HG02759 (cell line): ENCODE results near the gene RDM1.
"Not testable (repeated sequence)": the region's sequence is repeated elsewhere in the genome, so short reads cannot be mapped to it uniquely, and the experiment has no call there.

ENCODE experiments used
- ATAC-seq: cut with Tn5 transposase; IDR thresholded peaks from one replicate; pipeline ENCODE4 v1.9.1; 2021; ENCODE audit warnings: mild to moderate bottlenecking, moderate library complexity; ENCODE audit not compliant: unreplicated experiment

RDM1 gene

DNA sequence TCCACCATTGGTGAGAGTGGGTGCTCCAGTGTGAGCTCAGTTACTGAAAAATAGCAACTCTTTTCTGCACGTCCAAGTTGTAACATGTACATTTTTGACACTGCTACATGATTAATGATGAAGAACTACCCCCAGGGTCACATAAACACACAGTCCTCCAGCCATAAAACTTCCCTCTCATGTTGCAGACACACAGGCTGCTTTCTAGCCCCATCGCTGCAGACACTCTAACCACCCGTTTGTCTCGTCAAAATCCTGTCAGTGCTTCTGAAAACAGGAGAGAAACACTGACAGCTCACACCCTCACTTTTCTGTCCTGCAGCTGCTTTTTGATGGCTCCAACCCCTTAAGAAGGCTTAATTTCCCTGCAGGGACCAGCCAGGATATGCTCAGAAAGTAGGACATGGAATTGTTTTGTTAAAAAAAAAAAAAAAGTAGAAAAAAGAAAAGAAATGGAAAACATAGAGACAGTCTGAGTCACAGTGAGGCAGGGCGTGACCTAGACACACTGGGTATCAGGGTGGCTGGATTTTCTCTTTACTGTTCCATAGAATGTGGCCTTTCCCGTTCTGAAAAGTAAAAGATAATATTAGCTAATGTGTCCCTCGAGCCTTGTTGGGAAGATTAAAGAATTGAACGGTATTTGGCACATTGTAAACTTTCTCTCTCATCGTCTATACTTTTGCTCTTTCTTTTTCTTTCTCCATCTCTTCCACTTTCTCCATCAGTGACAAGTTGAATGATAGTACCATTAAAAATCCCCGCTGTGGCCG lies 29.7 kb downstream of the RDM1 start:
- ATAC-seq, result no peak

DNA sequence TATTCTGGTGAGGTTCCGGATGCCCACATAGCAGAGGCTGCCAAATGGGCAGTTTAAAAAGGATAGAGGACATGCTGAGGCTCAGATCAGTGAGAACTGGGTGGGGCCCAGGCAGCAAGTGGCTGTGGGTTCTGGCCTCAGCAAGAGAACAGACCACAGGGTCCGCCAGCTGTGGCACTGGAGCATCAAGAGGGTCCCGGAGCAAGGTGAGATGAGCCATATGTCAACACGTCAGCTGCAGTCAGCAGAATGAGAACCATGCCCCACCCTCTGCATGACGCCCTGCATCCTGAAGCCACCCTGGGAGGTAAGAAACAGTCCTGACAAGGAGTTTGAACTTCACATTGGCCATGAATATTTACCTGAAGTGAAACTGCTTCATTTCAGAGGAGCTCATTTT lies 30.3 kb downstream of the RDM1 start:
- ATAC-seq, result no peak

DNA sequence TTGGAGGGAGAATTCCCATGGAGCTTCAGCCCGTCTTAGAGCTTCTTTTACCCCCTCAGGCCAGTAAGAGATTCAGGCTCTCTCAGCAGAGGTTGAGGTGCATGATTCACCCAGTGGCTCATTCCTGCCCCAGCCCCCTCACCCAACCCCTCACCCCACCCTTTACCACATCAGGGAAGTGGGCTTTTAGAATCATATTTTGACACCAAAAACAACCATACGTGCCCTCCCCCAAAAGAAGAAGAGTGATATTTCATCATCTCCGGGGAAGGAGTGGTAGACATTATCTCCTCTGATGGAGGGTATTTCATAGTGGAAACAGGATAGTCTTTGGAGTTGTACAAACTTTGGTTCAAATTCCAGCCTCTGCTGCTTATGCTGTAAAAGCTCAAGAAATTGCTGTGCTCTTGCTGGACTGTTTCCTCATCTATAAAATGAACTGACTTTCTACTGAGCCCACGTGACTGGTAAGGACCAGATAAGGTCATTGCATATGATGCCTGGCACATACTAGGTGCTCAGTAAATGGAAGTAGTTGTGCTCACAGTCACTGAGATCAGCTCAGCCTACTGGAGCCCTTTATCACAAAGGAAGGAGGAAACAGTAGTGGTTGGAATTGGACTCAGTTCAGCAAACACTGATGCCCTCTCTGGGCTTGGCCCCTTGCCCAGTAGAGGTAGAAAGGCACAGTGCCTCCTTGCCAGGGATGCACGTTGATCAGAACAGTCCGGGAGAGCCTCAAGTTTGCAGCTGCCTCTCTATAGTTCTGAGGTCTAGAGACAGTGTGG lies 32.1 kb downstream of the RDM1 start:
- ATAC-seq, result no peak

DNA sequence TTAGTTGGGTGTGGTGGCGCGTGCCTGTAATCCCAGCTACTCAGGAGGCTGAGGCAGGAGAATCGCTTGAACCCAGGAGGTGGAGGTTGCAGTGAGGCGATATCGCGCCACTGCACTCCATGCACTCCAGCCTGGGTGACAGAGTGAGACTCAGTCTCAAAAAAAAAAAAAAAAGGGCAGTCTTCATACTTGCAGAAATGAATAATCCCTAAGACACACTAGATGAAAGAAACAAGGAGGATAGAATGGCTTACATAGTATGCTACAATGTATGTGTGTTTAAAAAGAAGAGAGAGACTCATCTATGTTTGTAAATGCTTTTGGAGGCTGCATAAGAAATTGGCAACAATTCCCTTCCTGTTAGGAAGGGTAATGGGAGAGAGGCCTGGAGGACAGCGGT lies 32.8 kb downstream of the RDM1 start:
- ATAC-seq, result not testable (repeated sequence)

DNA sequence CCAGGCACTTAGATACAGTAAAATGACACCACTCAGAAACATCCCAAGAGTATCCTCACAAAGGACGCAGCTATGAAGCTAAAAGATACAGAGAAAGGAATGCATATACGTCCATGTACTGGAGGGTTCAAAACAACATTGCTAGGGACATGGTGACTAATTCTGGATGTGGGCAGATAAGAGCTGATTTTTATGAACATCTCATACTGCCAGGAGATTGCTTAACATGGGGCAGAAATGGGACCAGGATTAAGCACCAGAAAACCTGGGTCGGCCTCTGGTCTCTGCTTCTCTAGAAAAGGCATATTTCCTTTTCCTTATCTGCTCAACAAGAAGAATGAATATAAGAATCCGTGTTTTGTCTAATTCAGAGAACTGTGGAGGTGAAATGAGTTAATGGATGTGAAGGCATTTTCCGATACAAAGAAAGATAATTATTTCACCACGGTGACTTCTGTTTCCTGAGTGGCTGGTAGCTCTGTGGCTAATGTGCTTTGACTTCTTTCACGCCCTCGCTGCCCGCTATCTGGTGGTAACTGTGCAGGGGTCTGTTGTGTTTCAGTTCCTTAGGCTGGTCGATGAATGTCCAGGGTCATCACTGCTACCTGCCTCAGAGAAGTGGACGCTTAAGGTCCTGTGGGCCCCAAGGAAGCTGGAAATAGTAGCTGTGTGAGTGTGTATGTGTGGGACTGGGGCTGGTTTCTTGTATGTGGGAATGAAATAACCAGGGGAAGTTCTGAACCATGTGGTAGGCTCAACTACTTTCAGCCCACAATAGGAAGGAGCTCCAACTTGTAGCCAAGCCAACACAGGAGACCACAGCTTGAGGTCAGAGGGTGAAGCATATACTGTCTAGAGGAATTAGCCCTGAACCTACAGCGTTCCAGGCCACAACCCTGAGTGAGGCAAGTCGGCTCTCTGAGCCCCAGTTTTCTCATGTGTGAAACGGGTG lies 34.7 kb downstream of the RDM1 start:
- peak; percentile 45 for ATAC-seq

DNA sequence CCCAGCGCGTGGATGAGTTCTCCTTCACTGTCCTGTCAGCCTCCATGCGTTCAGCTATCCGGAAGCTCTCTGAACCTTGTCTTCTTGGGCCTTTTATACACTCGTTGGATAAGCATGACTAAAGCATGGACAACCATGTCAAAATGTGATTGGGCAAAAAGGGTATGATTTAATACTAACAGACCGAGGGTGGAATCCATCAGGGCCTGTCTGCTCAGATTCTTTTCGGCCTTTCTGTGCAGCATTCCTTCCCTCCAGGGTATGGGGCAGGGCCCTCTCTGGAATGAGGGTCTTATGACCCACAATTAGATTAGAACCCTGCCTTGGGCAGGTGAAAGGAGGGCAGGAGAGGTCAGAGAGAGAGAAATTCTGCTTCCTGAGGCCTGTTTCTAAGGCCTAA lies 36.4 kb downstream of the RDM1 start:
- no peak for ATAC-seq

DNA sequence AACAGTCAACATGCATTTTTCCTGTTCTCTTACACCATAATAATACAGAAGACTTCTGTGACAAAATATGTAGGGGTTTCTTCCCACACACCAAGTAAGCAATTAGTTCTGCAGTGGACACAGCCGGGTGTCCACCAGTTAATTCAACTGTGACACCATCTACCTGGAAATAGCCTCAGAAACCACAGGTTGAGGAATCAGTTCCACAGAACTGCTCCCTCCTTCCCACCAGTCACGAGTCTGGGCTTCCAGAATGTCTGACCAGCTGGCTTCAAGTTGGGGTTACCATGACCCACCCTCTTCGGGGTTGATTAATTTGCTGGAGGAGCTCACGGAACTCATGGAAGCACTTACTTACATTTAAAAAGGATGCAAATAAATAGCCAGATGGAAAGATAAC lies 36.8 kb downstream of the RDM1 start:
- no peak for ATAC-seq

DNA sequence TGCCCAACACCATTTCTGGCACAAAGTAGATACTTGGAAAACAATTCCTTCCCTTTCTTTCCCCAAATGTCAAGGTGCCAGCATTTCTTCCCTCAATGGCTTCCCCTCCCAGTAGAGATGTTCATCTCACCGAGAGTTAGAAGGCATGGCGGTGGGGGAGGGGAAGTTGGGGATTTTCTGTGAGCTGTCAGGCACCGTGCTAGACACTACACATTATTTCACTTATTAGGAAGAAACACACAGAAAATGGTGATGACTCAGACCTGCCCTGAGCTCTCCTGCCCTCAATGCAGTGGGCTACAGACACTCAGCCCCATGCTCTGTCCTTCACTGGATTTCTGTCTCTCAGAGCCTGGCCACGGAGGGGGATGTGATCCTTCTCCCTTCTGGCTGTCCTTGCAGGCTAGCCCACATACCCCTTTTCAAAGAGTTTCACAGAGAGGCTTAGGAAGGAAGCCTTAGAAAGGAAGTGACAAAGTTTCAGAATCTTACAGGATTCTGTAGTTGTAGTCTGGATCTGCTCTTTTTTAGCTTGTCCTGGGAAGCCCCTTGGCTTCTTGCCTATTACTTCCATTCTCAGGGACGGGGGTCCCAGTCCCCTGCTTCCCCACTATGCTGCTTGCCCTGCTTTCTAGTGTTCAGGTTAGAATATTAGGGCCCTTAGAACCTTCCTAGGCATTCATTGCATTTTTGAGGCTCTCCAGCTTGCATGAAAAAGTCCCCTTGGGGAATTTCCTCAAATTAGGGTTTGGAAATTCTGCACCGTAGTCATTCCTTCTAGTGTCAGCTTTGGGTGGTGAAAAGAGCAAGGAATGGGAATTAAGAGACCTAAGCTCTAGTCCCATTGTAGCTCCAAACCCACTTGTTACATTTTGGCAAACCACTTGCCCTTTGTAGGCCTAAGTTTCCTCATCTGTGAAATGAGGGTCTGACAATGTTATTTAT lies 38.2 kb downstream of the RDM1 start:
- peak; percentile 49 for ATAC-seq

DNA sequence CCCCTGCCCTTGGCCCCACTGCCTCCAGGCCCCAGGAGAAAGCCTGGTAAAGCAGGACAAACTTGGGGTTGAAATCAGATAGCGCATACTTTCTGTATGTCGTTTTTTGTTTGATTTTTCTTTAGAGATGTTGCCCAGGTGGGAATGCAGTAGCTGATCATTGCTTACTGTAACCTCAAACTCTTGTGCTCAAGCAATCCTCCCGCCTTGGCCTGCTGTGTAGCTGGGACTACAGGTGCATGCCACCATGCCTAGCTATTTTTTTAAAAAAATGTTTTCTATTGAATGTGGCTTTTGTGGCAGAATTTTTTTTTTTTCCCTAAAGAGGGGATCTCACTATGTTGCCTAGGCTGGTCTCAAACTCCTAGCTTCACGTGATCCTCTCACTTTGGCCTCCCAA lies 39.3 kb downstream of the RDM1 start:
- no peak for ATAC-seq

DNA sequence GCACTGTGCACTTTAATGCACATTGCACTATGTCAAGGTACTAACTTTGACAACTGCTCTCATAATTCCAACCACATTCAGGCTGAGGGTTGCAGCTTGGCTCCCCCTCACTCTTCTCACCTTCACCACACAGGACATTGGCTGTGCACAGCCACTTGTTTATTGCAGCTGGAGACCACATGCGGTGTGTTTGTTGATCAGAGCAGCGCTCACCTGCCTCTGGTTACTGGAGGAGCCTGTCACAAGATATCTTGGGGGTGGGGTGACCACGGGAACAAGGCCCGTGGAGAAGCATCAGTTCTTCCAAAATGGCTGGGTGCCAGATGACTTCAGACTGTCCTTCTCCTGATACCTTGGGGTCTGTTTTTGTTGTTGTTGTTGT lies 39.8 kb downstream of the RDM1 start:
- no peak for ATAC-seq

DNA sequence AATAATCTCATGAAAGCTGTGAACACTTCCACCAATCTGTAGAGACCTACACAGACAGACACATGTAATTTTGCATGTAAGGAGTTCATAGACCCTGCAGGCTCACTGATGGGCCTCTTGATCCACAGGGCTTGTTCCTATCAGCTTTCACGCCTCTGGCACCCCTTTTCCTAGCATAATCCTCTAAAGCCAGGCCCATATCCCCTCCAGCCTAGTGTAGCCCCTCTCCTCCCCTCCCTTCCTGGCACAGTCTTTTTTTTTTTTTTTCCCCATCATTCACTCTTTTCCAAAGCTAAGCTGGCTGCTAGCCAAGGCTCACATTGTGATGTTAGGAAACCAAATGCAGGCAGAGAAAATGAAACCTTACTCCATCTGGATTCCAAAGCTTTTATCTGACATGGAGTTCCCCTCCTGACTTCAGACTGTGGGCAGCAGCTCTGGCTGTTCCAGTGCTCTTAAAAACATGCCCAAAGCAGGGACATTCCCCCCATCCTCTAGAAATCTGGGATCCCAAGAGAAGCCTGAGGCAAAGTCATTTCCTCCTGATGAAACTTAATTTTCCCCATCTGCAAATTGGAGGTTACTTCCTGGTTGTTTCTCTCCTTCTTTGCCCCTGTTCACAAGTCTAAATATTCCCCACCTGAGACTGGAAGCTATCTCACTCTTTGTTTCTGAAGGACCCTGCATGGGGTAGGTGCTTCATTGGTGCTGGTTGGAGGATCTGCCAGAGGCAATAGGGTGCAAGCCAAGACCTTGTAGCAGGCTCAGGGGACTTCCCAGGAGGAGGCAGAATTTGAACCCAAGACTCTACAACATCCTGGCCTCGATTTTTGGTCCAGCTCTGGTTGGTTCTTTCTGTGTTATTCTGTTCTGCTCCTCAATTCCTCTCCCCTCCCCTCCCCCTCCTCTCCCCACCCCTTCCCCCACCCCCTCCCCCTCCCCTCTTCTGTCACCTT lies 40.5 kb downstream of the RDM1 start:
- no peak for ATAC-seq

DNA sequence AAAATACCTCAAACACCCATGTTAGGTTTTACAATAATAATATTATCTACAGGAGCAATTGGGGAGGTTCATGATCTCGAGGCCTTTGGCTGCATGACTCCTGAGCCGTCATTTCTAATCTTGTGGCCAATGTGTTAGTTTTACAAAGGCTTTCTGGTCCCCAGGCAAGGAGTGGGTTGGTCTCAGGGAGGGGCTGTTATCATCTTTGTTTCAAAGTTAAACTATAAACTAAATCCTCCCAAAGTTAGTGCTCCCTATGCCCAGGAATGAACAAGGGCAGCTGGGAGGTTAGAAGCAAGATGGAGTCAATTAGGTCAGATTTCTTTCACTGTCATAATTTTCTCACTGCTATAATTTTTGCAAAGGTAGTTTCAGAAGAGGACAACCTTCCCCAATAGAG lies 41.3 kb downstream of the RDM1 start:
- no peak for ATAC-seq

DNA sequence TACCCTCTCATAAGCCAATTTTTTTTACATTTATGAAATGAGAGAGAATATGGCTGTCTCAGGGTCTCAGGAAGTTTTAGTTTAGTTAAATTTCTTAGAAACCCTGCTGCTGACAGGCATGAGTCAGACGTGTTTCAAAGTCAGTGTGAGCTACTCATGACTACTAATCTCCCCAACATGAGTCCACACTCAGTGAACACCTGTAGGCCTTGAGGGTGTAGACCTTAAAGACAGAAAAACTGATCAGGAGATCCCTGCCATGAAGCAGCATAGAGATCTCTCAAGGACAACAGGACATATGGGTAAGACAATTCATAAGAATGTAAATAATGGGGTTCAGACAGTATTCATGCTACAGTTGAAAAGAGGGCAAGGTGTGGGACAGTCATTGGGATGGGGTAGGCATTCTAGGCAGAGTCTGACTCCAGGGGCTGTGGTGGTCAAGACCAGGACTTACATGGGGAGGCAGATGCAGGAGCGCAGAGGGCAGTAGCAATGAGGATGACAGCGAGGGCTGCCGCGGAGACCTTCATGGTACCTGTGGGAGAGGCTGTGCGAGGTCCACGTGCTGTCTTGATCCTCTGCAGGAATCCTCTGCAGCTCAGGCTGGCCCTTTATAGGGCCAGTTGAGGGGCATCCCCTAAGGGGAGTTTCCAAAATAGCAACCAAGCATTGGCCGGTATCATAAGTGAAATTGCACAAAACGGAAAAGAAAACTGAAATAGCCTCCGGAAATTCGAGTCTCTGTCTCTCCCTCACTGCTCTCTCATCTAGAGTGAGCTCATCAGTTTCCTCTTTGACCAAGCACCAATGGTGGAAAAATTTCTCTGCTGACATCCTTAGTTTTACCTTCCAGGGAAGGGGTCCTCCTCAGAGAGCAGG lies 50.6 kb downstream of the RDM1 start, which contains the start of gene CCL5:
CCL5 (minus strand) TSS at position 588 of the 882 bp plus-strand sequence.
- ATAC-seq, result peak; percentile 92

DNA sequence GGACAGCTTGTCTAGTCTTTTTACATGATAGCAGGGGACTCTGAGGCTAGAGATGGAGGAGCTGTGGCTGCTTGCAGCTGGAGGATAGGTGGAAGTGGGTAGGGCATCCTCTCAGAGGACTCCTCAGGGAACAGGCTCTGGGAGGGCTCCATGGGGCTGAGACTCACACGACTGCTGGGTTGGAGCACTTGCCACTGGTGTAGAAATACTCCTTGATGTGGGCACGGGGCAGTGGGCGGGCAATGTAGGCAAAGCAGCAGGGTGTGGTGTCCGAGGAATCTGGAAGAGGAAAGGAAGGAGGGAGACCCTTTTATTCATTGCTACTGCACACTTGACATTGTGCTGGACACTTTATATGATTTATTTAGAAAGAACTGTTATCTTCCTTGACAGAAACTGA lies 52.2 kb downstream of the RDM1 start:
- no peak for ATAC-seq

DNA sequence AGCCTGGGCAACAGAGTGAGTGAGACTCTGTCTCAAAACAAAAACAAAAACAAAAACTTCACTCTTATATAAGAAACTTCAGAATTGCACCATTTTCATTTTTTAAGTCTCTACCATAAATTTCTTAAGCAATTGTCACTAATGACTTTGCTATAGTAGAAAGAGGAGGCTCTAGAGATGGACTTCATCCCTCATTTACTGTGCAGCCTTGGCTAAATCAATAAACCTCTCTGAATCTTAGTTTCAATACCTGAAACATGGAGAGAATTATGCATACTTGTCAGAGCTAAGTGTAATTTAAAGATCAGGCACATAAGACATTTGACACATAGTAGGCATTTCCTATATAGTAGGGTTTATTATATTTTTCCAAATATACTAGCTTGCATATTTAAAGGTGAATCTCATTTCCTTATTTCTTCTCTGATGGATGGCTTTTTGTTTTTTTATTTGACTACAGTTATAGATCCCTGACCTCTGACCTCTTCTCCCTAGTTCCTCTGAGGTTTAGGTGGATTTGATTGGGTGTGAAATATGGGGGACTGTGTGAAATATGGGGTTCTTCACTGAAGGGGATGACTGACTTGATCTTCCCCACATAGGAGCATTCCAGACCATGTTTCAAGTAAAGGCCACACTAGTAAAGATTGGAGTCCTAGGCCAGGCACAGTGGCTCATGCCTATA lies 53.1 kb downstream of the RDM1 start:
- no peak for ATAC-seq

DNA sequence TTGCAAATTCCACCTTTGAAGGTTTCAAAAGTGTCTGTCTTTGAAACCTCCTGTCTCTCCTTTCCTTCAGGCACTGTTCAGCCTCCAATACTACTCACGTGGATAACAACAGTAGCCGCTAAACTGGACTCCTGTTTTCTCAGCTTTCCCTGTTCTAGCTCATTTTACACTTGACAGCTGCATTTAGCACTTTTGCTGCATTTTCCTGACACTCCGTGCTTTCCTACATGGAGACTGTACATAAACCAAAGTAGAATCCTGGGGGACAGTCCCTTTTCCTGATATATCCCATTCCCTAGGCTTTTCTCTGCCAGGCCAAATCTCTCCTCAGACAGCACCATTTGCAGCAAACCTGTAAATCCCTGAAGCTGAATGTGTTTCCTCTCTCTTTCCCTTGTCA lies 54.0 kb downstream of the RDM1 start:
- no peak for ATAC-seq

DNA sequence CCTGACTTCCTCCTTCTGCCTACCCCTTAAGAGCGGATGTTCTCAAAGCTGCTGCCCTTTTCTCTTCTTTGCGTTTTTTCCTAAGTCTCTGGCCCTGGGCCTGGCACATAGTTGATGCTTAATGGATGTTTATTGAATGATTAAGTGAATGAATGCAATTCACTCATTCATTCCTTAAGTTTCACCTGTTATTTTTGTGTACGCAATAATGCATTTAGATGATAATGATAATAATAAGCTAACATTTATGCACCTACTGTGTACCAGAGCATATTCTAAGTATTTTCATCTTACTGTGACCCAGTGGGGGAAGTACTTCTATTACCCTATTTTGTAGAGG lies 54.8 kb downstream of the RDM1 start:
- no peak for ATAC-seq
